AG04450 (cell line): ENCODE results near the gene PSMD12. TPM values are rescaled to one million over a fixed set of nuclear protein-coding genes. Genes with fewer than 3 reads are reported as not detected.

ENCODE experiments used
- CTCF ChIA-PET: fragments of 300-600, 350-600 bp; formaldehyde crosslinking; extraction: SDS; loops from one replicate; lab custom pipeline; 2022; ENCODE audit warnings: antibody characterized with exemption, inconsistent platforms; lab: Charles Lee
- POLR2A ChIA-PET: fragments of 350-600 bp; formaldehyde crosslinking; extraction: SDS; loops from one replicate; lab custom pipeline; 2021; ENCODE audit warnings: antibody characterized with exemption, inconsistent platforms; lab: Yijun Ruan, JAX
- DNase-seq: peaks from one replicate; pipeline ENCODE4 v3.0.0-alpha.2; 2011; ENCODE audit warnings: low read depth, low spot score
- H3K27ac ChIP-seq: one replicate; pipeline ENCODE4 v1.5.1; 2012; ENCODE audit warnings: low read depth, low read length, control low read depth
- H3K27me3 ChIP-seq: one replicate; pipeline ENCODE4 v1.6.0; 2012; ENCODE audit warnings: low read length; ENCODE audit not compliant: control insufficient read depth, insufficient read depth
- H3K4me3 ChIP-seq: 2 replicates; pipeline ENCODE4 v1.5.1; 2011; ENCODE audit warnings: mild to moderate bottlenecking, low read depth, low read length, control low read depth
- H3K9me3 ChIP-seq: 2 replicates; pipeline ENCODE4 v1.5.1; 2012; ENCODE audit warnings: low read length; ENCODE audit not compliant: control insufficient read depth, insufficient read depth
- polyA plus RNA-seq: library from polyadenylated mRNA; depleted of rRNA; stranded (reverse); fragments of >200 nt; gene quantifications from 2 replicates; pipeline ENCODE4 v1.2.3, GENCODE V29; 2011
- TF ChIP-seq, protein P1 (sequence below): IDR thresholded peaks from 2 replicates; pipeline ENCODE4 v1.5.1; 2011; ENCODE audit warnings: low read depth, low read length, control low read depth, inconsistent platforms

Gene PSMD12
- polyA plus RNA-seq, 1 experiment = 42.1 TPM

DNA sequence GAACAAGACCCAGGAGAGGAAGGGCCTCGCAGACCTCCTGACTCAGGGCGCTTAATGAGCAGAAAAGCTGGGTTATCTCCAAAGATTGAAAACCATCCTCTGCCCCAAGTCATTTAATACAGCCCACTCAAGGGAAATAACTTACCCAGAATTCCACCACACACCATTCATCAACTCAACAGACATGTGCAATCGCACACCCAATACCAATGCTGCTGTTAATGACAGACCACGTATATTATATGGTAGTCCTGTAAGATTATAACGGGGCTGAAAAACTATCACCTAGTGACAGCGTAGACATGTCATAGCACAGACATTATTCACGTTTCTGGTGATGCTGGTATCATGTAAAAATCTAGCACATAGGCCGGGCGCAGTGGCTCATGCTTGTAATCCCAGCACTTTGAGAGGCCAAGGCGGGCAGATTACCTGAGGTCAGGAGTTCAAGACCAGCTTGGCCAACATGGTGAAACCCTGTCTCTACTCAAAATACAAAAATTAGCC is 68.9 kb downstream of the PSMD12 start:
- H3K4me3 ChIP-seq = no peak overlapping the region
- H3K27me3 ChIP-seq = no peaks in the 10 kb centered on the region
- no peaks in the 10 kb centered on the region; the same call in 1 of the 2 replicates for H3K9me3 ChIP-seq
- CTCF ChIA-PET = no interaction called here
- H3K27ac ChIP-seq = no peak overlapping the region
- no peak for DNase-seq
- POLR2A ChIA-PET = no interaction called here
- TF ChIP-seq, protein P1, sequence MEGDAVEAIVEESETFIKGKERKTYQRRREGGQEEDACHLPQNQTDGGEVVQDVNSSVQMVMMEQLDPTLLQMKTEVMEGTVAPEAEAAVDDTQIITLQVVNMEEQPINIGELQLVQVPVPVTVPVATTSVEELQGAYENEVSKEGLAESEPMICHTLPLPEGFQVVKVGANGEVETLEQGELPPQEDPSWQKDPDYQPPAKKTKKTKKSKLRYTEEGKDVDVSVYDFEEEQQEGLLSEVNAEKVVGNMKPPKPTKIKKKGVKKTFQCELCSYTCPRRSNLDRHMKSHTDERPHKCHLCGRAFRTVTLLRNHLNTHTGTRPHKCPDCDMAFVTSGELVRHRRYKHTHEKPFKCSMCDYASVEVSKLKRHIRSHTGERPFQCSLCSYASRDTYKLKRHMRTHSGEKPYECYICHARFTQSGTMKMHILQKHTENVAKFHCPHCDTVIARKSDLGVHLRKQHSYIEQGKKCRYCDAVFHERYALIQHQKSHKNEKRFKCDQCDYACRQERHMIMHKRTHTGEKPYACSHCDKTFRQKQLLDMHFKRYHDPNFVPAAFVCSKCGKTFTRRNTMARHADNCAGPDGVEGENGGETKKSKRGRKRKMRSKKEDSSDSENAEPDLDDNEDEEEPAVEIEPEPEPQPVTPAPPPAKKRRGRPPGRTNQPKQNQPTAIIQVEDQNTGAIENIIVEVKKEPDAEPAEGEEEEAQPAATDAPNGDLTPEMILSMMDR = no peak

DNA sequence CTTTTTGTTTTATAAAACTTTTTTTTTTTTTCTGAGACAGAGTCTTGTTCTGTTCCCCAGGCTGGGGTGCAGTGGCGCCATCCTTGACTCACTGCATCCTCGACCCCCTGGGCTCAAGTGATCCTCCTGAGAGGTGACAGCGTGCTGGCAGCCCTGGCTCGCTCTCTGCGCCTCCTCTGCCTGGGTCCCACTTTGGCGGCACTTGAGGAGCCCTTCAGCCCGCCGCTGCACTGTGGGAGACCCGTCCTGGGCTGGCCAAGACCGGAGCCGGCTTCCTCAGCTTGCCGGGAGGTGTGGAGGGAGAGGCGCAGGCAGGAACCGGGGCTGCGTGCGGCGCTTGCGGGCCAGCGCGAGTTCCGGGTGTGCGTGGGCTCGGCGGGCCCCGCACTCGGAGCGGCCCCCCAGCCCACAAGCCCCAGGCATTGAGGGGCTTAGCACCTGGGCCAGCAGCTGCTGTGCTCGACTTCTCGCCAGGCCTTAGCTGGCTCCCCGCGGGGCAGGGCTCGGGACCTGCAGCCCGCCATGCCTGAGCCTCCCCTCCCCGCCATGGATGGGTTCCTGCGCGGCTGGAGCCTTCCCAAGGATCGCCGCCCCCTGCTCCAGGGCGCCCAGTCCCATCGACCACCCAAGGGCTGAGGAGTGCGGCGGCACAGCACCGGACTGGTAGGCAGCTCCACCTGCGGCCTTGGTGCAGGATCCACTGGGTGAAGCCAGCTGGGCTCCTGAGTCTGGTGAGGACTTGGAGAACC is 71.8 kb downstream of the PSMD12 start:
- no peak for DNase-seq
- H3K27ac ChIP-seq = no peak overlapping the region
- ChIA-PET POLR2A (no interaction called here), CTCF (interaction anchor here (0.6 kb wide), 1 partner anchor 43 kb away, joined by 4 read pairs; no protein-coding TSS in a partner anchor)
- H3K9me3 ChIP-seq = no peaks in the 10 kb centered on the region; the same call in 1 of the 2 replicates
- no peak overlapping the region for H3K4me3 ChIP-seq
- H3K27me3 ChIP-seq = no peaks in the 10 kb centered on the region
- TF ChIP-seq, protein P1 = no peak

DNA sequence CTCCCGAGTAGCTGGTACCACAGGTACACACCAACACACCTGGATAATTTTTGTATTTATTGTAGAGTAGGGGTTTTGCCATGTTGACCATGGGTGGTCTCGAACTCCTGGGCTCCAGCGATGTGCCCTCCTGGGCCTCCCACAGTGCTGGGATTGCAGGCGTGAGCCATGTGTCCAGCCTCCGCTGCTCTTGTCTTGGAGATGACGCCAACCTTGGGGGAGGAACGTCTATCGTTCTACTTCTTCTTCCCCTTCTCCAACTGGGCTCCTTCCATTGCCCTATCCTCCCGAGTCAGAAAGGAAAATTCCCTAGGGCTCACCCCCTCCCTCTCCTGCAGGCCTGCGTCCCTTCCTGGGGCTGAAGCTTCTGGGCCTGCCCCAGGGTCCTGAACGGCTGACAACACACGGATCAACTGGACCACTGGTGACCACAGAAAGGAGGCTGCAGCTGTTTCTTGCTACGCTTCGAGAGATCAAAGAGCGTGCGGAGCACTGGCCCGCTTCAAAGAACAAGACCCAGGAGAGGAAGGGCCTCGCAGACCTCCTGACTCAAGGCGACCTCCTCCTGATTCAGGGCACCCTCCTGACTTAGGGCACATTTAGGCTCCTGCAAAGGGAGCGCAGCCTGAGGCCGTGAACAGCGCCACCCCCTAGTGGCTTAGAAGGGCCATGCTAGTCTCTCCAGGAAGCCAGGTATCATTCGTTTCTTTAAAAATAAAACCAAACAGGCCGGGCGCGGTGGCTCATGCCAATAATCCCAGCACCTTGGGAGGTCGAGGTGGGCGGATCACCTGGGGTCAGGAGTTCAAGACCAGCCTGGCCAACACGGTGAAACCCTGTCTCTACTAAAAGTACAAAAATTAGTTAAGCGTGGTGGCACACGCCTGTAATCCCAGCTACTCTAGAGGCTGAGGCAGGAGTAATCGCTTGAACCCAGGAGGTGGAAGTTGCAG is 72.8 kb downstream of the PSMD12 start:
- no peak overlapping the region for H3K4me3 ChIP-seq
- H3K9me3 ChIP-seq = no peaks in the 10 kb centered on the region; the same call in 1 of the 2 replicates
- H3K27me3 ChIP-seq = no peaks in the 10 kb centered on the region
- POLR2A ChIA-PET = no interaction called here
- no peak for DNase-seq
- TF ChIP-seq, protein P1 = peak; percentile 62
- CTCF ChIA-PET = interaction anchor here (0.6 to 0.9 kb wide), 4 partner anchors 14 to 277 kb away, joined by 3 to 4 read pairs (median 4); no protein-coding TSS in a partner anchor
- H3K27ac ChIP-seq = no peak overlapping the region

DNA sequence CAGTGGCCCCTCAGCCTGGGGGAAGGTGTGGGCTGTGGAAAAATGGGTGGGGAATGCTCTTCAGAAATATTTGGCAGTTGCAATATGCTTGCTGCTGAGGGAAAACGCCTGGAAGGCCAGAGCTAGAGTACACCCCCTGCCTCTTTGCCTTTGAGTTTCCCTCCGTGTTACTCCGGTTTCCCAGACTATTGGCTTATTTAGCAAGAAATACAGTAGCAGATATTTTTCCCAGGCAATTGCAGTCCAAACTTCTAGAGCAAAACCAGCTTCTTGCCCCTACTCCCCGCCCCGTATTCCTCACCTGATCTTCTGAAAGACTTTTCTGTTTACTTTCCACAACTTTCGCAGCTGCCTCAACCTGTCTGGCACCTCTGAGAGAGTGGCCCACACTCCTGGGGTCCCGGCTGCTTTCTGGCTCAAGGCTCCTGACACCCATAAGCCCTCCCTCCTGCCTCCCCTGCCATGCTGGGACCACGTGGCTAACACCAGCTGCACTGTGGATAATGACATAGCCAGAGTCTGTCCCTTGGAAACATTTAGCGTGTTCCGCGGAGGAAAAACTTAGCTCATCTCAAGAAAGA is 75.6 kb downstream of the PSMD12 start:
- TF ChIP-seq, protein P1 = no peak
- Histone ChIP-seq H3K4me3 (no peak overlapping the region), H3K27ac (no peak overlapping the region), H3K27me3 (no peaks in the 10 kb centered on the region), H3K9me3 (no peaks in the 10 kb centered on the region; the same call in 1 of the 2 replicates)
- DNase-seq = no peak
- CTCF ChIA-PET = interaction anchor here (0.6 to 0.7 kb wide), 2 partner anchors 48 to 197 kb away, joined by 3 to 10 read pairs; no protein-coding TSS in a partner anchor
- POLR2A ChIA-PET = interaction anchor here (0.7 kb wide), 1 partner anchor 8 kb away, joined by 8 read pairs; no protein-coding TSS in a partner anchor
